Liver (tissue), 9 donors: ENCODE data around the gene INSIG2. TPM values are rescaled to one million over a fixed set of nuclear protein-coding genes. Genes with fewer than 3 reads are reported as not detected.

Source experiments
- DNase-seq: peaks from one replicate; pipeline ENCODE4 v3.0.0-alpha.2; 2017; ENCODE audit warnings: low spot score
- H3K27ac ChIP-seq, 2 donors: one replicate each; pipeline ENCODE4 v1.7.0; 2013; ENCODE audit warnings: inconsistent platforms in 2 of 2, low read length in 2 of 2, control low read depth in 1 of 2, low read depth in 1 of 2, mild to moderate bottlenecking in 1 of 2
- H3K27me3 ChIP-seq, 4 donors: one replicate each; pipeline versions ENCODE4 v1.6.1 to v1.7.0; 2013; ENCODE audit warnings: low read length in 3 of 4, inconsistent platforms in 1 of 4, mild to moderate bottlenecking in 1 of 4, moderate library complexity in 1 of 4; ENCODE audit not compliant: control insufficient read depth in 4 of 4, insufficient read depth in 4 of 4
- H3K36me3 ChIP-seq, 4 donors: one replicate each; pipeline versions ENCODE4 v1.6.1 to v1.7.0; 2013; ENCODE audit warnings: low read length in 3 of 4, mild to moderate bottlenecking in 3 of 4, low read depth in 1 of 4, moderate library complexity in 1 of 4; ENCODE audit not compliant: control insufficient read depth in 4 of 4, insufficient read depth in 3 of 4
- H3K4me1 ChIP-seq, 4 donors: one replicate each; pipeline versions ENCODE4 v1.6.1 to v1.7.0; 2013; ENCODE audit warnings: low read length in 3 of 4, mild to moderate bottlenecking in 3 of 4, moderate library complexity in 1 of 4; ENCODE audit not compliant: control insufficient read depth in 4 of 4, insufficient read depth in 4 of 4
- H3K4me3 ChIP-seq, 3 donors: one replicate each; pipeline versions ENCODE4 v1.6.1 to v1.7.0; 2013; ENCODE audit warnings: low read length in 3 of 3, control low read depth in 1 of 3, low read depth in 1 of 3, mild to moderate bottlenecking in 1 of 3
- H3K9ac ChIP-seq, 2 donors: one replicate each; pipeline ENCODE4 v1.7.0; 2013; ENCODE audit warnings: low read length in 2 of 2, mild to moderate bottlenecking in 2 of 2, moderate library complexity in 2 of 2, control low read depth in 1 of 2, low read depth in 1 of 2
- H3K9me3 ChIP-seq, 4 donors: one replicate each; pipeline versions ENCODE4 v1.6.1 to v1.7.0; 2013; ENCODE audit warnings: low read length in 3 of 4; ENCODE audit not compliant: control insufficient read depth in 4 of 4
- EGR1 ChIP-seq, 2 donors: IDR thresholded peaks; 2 replicates each; pipeline ENCODE4 v1.6.1; 2016 to 2018; ENCODE audit warnings: antibody characterized with exemption in 2 of 2, low read depth in 2 of 2
- FOXA1 ChIP-seq: IDR thresholded peaks from 2 replicates; pipeline ENCODE4 v1.6.1; 2016; ENCODE audit warnings: antibody characterized with exemption
- FOXA2 ChIP-seq: IDR thresholded peaks from 2 replicates; pipeline ENCODE4 v1.6.1; 2016; ENCODE audit warnings: antibody characterized with exemption
- GABPA ChIP-seq, 2 donors: IDR thresholded peaks in 1 of 2; conservative IDR thresholded peaks in 1 of 2; 2 replicates each; pipeline ENCODE4 v1.6.1; 2016; ENCODE audit warnings: antibody characterized with exemption in 2 of 2, mild to moderate bottlenecking in 1 of 2, moderate library complexity in 1 of 2
- HNF4A ChIP-seq, 2 donors: conservative IDR thresholded peaks; 2 replicates each; pipeline ENCODE4 v1.6.1; 2016; ENCODE audit warnings: antibody characterized with exemption in 2 of 2, mild to moderate bottlenecking in 2 of 2
- HNF4G ChIP-seq: IDR thresholded peaks from 2 replicates; pipeline ENCODE4 v1.6.1; 2016; ENCODE audit warnings: antibody characterized with exemption
- JUND ChIP-seq, 2 donors: IDR thresholded peaks; 2 replicates each; pipeline ENCODE4 v1.6.1; 2016; ENCODE audit warnings: antibody characterized with exemption in 2 of 2
- NR2F2 ChIP-seq: IDR thresholded peaks from 2 replicates; pipeline ENCODE4 v1.6.1; 2016; ENCODE audit warnings: antibody characterized with exemption
- RAD21 ChIP-seq, 2 donors: IDR thresholded peaks; 2 replicates each; pipeline ENCODE4 v1.6.1; 2016; ENCODE audit warnings: antibody characterized with exemption in 2 of 2, mild to moderate bottlenecking in 2 of 2
- RXRA ChIP-seq, 2 donors: IDR thresholded peaks; 2 replicates each; pipeline ENCODE4 v1.6.1; 2017 to 2018; ENCODE audit warnings: antibody characterized with exemption in 2 of 2, mild to moderate bottlenecking in 1 of 2
- SP1 ChIP-seq: IDR thresholded peaks from 2 replicates; pipeline ENCODE4 v1.6.1; 2018; ENCODE audit warnings: antibody characterized with exemption, mild to moderate bottlenecking
- TAF1 ChIP-seq: conservative IDR thresholded peaks from 2 replicates; pipeline ENCODE4 v1.6.1; 2016; ENCODE audit warnings: antibody characterized with exemption, mild to moderate bottlenecking
- YY1 ChIP-seq: IDR thresholded peaks from 2 replicates; pipeline ENCODE4 v1.6.1; 2016; ENCODE audit warnings: antibody characterized with exemption, mild to moderate bottlenecking
- WGBS: extraction: QIAGEN DNeasy Blood & Tissue Kit; methylation state at CpG from one replicate; pipeline ENCODE4 v1.1.7; 2013; 5-methylcytosine and 5-hydroxymethylcytosine counted together
- polyA plus RNA-seq, 2 donors: library from polyadenylated mRNA; stranded (reverse) in 1 of 2; unstranded in 1 of 2; fragments of 200-250 nt in 1 of 2; fragments of >200 nt in 1 of 2; fragmentation: Nextera tagmentation in 1 of 2; extraction: Ambion mirVana in 1 of 2; gene quantifications; one replicate each; pipeline versions ENCODE4 v1.2.1 to v1.2.3, GENCODE V29; 2013 to 2015
- total RNA-seq, 2 donors: library from RNA; depleted of rRNA; stranded (reverse); fragments of >200 nt; gene quantifications; one replicate each; pipeline ENCODE4 v1.2.3, GENCODE V29; 2014
- TF ChIP-seq, protein P1 (sequence below): IDR thresholded peaks from 2 replicates; pipeline ENCODE4 v1.6.1; 2016; ENCODE audit warnings: antibody characterized with exemption
- TF ChIP-seq, protein P2 (sequence below): IDR thresholded peaks from 2 replicates; pipeline ENCODE4 v1.6.1; 2016; ENCODE audit warnings: antibody characterized with exemption
- TF ChIP-seq, protein P3 (sequence below): IDR thresholded peaks from 2 replicates; pipeline ENCODE4 v1.6.1; 2016; ENCODE audit warnings: antibody characterized with exemption
- donor health status: healthy.
- donor health status: healthy.
- donor health status: healthy.
- donor health status: healthy.
- donor health status: healthy.

INSIG2 gene
- total and polyA plus RNA-seq, 4 donors: 11.3 to 18.5 (median 15.6) TPM

DNA sequence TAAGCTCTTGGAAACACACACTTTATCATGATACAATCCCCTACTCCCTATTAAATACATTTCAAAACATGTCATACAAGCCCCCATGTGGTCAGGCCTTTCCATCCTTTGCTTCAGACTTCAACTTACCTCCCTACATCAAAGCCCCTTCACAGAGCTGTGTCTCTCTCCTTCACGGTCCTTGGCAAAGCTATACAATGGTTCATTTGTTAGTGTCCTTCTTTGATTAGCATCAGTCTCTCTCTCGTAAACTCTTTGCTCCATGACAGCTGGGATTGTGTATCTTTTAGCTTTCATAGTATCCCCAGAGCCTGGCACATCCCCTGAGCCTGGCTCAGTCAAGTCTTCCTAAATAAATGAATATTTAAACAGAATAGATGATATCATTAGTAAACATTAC, 25.6 kb upstream of the INSIG2 start:
- no peaks in the 10 kb centered on the region for H3K27me3 ChIP-seq
- 80% methylated on average over 2 of the region's 2 CpGs for WGBS
- no peaks in the 10 kb centered on the region for H3K9me3 ChIP-seq
- DNase-seq: no peak
- H3K9ac ChIP-seq: no peak overlapping the region
- H3K27ac ChIP-seq: no peak overlapping the region
- H3K4me3 ChIP-seq: no peak overlapping the region
- H3K36me3 ChIP-seq: no peaks in the 10 kb centered on the region
- no peak for TF ChIP-seq HNF4G
- TF ChIP-seq TAF1: no peak
- H3K4me1 ChIP-seq: no peaks in the 10 kb centered on the region

DNA sequence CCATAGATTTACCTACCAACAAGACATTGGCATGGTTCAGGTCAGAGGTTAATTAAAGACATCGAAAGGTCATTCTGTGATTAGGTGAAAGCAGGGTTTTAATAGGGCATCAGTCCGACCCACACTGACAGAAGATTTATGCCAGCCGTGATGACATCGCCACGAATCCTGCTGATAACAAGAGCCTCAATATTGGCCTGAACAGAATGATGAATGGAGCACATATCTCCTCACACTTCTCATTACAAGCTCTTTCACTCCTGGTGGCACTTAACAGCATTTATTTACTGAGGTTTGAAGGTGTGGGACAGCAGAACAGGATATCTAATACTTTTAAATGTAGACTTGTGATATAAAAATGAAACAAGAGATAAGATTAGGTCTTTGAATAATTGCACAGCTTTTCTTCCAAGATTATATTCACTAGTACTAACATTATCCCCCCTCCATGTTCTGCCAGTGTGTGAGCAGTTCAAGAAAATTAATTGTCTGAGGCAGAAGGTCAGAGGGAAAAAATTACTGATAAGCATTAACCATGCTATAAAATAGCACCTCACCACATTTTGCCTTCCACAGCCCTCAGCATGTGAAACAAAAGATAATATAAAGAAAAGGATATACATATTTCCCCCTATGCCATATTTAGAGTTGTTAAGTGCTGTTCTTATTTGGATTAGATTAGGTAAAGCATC, 23.1 kb upstream of the INSIG2 start:
- Histone ChIP-seq H3K9me3 (no peaks in the 10 kb centered on the region), H3K9ac (no peak overlapping the region), H3K4me3 (no peak overlapping the region), H3K4me1 (no peaks in the 10 kb centered on the region), H3K36me3 (no peaks in the 10 kb centered on the region), H3K27me3 (no peaks in the 10 kb centered on the region), H3K27ac (no peak overlapping the region)
- no peak for DNase-seq
- no peak for TF ChIP-seq NR2F2
- no peak for TF ChIP-seq GABPA (IDR thresholded peaks at IDR 0.05 in 1 of 2, conservative IDR thresholded peaks at IDR 0.05 in 1 of 2)
- TF ChIP-seq, protein P1, sequence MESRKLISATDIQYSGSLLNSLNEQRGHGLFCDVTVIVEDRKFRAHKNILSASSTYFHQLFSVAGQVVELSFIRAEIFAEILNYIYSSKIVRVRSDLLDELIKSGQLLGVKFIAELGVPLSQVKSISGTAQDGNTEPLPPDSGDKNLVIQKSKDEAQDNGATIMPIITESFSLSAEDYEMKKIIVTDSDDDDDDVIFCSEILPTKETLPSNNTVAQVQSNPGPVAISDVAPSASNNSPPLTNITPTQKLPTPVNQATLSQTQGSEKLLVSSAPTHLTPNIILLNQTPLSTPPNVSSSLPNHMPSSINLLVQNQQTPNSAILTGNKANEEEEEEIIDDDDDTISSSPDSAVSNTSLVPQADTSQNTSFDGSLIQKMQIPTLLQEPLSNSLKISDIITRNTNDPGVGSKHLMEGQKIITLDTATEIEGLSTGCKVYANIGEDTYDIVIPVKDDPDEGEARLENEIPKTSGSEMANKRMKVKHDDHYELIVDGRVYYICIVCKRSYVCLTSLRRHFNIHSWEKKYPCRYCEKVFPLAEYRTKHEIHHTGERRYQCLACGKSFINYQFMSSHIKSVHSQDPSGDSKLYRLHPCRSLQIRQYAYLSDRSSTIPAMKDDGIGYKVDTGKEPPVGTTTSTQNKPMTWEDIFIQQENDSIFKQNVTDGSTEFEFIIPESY: no peak
- TF ChIP-seq, protein P2, sequence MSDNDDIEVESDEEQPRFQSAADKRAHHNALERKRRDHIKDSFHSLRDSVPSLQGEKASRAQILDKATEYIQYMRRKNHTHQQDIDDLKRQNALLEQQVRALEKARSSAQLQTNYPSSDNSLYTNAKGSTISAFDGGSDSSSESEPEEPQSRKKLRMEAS: no peak
- no peak for TF ChIP-seq TAF1
- no peak for TF ChIP-seq FOXA1
- TF ChIP-seq HNF4A (conservative IDR thresholded peaks at IDR 0.05): no peak
- no peak for TF ChIP-seq HNF4G
- TF ChIP-seq EGR1 (IDR thresholded peaks at IDR 0.05; ENCODE audit: low read depth in 2 of 2): no peak
- no peak for TF ChIP-seq YY1
- no peak for TF ChIP-seq SP1
- TF ChIP-seq FOXA2: no peak
- TF ChIP-seq JUND (IDR thresholded peaks at IDR 0.05): no peak
- WGBS: 80% methylated on average over 5 of the region's 5 CpGs

DNA sequence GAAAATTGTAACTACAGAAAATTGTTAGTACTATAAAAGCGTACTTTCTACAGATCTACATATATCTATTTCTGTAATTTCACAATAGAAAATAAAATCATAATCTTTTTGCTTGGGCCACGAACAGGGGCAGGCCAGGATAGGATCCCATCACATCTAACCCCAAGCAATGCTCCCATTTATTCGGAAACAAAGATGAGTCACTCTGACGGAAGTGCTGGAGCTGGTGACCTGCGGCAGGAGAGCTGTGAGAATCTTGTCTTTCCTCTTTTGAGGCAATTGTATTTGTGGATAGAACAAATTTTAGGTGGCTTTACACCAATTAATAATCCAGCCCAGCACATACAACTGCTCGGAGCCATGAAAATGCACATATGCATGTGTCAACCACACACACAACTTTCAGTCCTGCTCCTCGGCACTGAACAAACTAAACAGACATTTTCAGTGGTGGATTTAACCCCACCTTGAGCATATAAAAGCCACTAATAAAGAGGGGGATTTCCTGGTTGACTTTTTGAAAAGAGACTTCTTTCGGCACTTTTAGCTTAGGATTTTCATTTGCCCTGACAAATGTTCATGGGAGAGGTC, 22.3 kb upstream of the INSIG2 start:
- no peaks in the 10 kb centered on the region for H3K27me3 ChIP-seq
- no peak overlapping the region for H3K9ac ChIP-seq
- no peak for DNase-seq
- H3K9me3 ChIP-seq: no peaks in the 10 kb centered on the region
- H3K4me3 ChIP-seq: no peak overlapping the region
- no peak overlapping the region for H3K27ac ChIP-seq
- 90% methylated on average over 8 of the region's 8 CpGs for WGBS
- no peaks in the 10 kb centered on the region for H3K4me1 ChIP-seq
- TF ChIP-seq FOXA1 (no peak), HNF4G (no peak), SP1 (no peak), RXRA (IDR thresholded peaks at IDR 0.05) (no peak), FOXA2 (no peak), EGR1 (IDR thresholded peaks at IDR 0.05; ENCODE audit: low read depth in 2 of 2) (no peak), YY1 (no peak), RAD21 (IDR thresholded peaks at IDR 0.05) (no peak)
- TF ChIP-seq, protein P2: no peak
- TF ChIP-seq, protein P1: no peak
- TF ChIP-seq, protein P3, sequence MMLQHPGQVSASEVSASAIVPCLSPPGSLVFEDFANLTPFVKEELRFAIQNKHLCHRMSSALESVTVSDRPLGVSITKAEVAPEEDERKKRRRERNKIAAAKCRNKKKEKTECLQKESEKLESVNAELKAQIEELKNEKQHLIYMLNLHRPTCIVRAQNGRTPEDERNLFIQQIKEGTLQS: no peak
- no peaks in the 10 kb centered on the region for H3K36me3 ChIP-seq
